ENCODE results near the gene CEP85.

DNA sequence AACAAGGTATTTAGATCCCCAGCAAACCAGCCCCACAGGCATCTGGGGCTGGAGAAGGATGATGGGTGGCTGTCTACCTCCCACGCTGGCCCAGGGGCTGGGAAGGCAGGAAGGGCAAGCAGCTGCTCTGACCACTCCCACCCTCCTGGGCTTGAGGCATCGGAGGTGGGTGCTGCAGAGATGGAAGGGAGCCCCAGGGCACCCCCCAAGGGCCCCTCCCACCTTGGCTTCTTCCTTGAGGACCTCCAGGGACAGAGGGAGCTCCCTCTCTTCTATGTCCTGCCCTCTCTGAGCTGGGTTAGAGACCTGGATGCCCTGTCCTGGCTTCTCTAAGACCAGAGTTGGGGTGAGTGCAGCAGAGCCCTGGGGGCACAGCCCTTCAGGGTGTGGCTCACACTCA lies 86.9 kb downstream of the CEP85 start:
- no peak for TF ChIP-seq CTCF (IDR thresholded peaks at IDR 0.05 in 2 of 3, conservative IDR thresholded peaks at IDR 0.05 in 1 of 3; ENCODE audit: borderline replicate concordance in 1 of 3, insufficient read depth in 1 of 3, low read depth in 2 of 3, low read length in 2 of 3)
- no peak for TF ChIP-seq CBX3 (IDR thresholded peaks at IDR 0.05; ENCODE audit: low read depth)
- TF ChIP-seq SP1 (IDR thresholded peaks at IDR 0.05; ENCODE audit: low read depth) = no peak
- no peak for TF ChIP-seq ZFX (IDR thresholded peaks at IDR 0.05)
- TF ChIP-seq JUND (IDR thresholded peaks at IDR 0.05) = no peak
- TF ChIP-seq, protein P1, sequence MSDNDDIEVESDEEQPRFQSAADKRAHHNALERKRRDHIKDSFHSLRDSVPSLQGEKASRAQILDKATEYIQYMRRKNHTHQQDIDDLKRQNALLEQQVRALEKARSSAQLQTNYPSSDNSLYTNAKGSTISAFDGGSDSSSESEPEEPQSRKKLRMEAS (IDR thresholded peaks at IDR 0.05) = no peak
- TF ChIP-seq RAD21 (IDR thresholded peaks at IDR 0.05; ENCODE audit: low read depth) = no peak
- no peak for TF ChIP-seq ATF3 (IDR thresholded peaks at IDR 0.05)
- no peak for TF ChIP-seq ZNF274 (IDR thresholded peaks at IDR 0.05; ENCODE audit: low read depth, low read length)
- no peak for TF ChIP-seq REST (IDR thresholded peaks at IDR 0.05; ENCODE audit: low read depth)
